Caco-2 (cell line): ENCODE measurements around the gene YWHAQ. TPM values are rescaled to one million over a fixed set of nuclear protein-coding genes. Genes with fewer than 3 reads are reported as not detected.

Experiments
- BruUV-seq: library from RNA; stranded (reverse); fragments of 400-500 nt; replicated peaks from 2 replicates; lab custom pipeline; 2021; lab: Mats Ljungman, UMichigan
- CTCF ChIA-PET: fragments of 300-600 bp; sonication (Branson Sonifier 250); formaldehyde crosslinking; loops from one replicate; lab custom pipeline; 2022; ENCODE audit warnings: antibody characterized with exemption; lab: Charles Lee
- POLR2A ChIA-PET: fragments of 300-600 bp; sonication (Branson Sonifier 250); formaldehyde crosslinking; loops from one replicate; lab custom pipeline; 2022; ENCODE audit warnings: antibody characterized with exemption; lab: Charles Lee
- DNase-seq, 2 experiments: peaks; one replicate each; pipeline versions ENCODE4 v3.0.0 to v3.0.0-alpha.2; 2020 to 2022
- H3K27me3 ChIP-seq: replicated peaks from 2 replicates; pipeline ENCODE4 v1.6.0; 2011; ENCODE audit warnings: low read length; ENCODE audit not compliant: control insufficient read depth, insufficient read depth
- H3K36me3 ChIP-seq: 2 replicates; pipeline ENCODE4 v1.5.1; 2011; ENCODE audit warnings: low read length; ENCODE audit not compliant: control insufficient read depth, insufficient read depth
- H3K4me1 ChIP-seq: fragments of 250-450 bp; sonication (Bioruptor Pico); 2 replicates; pipeline ENCODE4 v1.5.1; 2020; ENCODE audit warnings: mild to moderate bottlenecking
- H3K4me3 ChIP-seq: 2 replicates; pipeline ENCODE4 v1.5.1; 2011; ENCODE audit warnings: low read depth, mild to moderate bottlenecking, control low read depth, low read length
- H3K9me3 ChIP-seq: fragments of 250-450 bp; sonication (Bioruptor Pico); 2 replicates; pipeline ENCODE4 v1.5.1; 2020; ENCODE audit warnings: mild to moderate bottlenecking, moderate library complexity
- H3K27ac Mint-ChIP-seq: one replicate; pipeline ENCODE4 v1.8.0; 2022; ENCODE audit warnings: mixed read lengths; ENCODE audit not compliant: unreplicated experiment
- H3K27me3 Mint-ChIP-seq: one replicate; pipeline ENCODE4 v1.8.0; 2022; ENCODE audit warnings: mixed read lengths; ENCODE audit not compliant: insufficient read depth, unreplicated experiment
- H3K36me3 Mint-ChIP-seq: one replicate; pipeline ENCODE4 v1.8.0; 2022; ENCODE audit warnings: mild to moderate bottlenecking, mixed read lengths; ENCODE audit not compliant: insufficient read depth, unreplicated experiment
- H3K4me1 Mint-ChIP-seq: one replicate; pipeline ENCODE4 v1.8.0; 2022; ENCODE audit warnings: low read depth, mixed read lengths; ENCODE audit not compliant: unreplicated experiment
- H3K4me3 Mint-ChIP-seq: one replicate; pipeline ENCODE4 v1.8.0; 2022; ENCODE audit warnings: mild to moderate bottlenecking, moderate library complexity, mixed read lengths; ENCODE audit not compliant: unreplicated experiment
- H3K9me3 Mint-ChIP-seq: one replicate; pipeline ENCODE4 v1.8.0; 2022; ENCODE audit warnings: mixed read lengths; ENCODE audit not compliant: unreplicated experiment
- CTCF ChIP-seq, 2 experiments: fragments of 200-600 bp in 1 of 2; IDR thresholded peaks; 1 replicate in 1 of 2; 2 replicates in 1 of 2; pipeline versions ENCODE4 v1.5.1 to v1.8.0; 2011 to 2022; ENCODE audit warnings: antibody characterized with exemption in 1 of 2, control low read depth in 1 of 2, inconsistent platforms in 1 of 2, low read depth in 1 of 2, low read length in 1 of 2, mild to moderate bottlenecking in 1 of 2, moderate library complexity in 1 of 2; ENCODE audit not compliant: insufficient read depth in 1 of 2, severe bottlenecking in 1 of 2, unreplicated experiment in 1 of 2
- intact Hi-C: fragments of 100-400 bp; cut with micrococcal nuclease; formaldehyde crosslinking; loops from one replicate; pipeline ENCODE4 v1.10.0; 2022; ENCODE audit not compliant: unreplicated experiment
- total RNA-seq: library from RNA; stranded (reverse); gene quantifications from 2 replicates; pipeline ENCODE4 v1.2.3, GENCODE V29; 2022

The YWHAQ gene
- total RNA-seq, 1 experiment from 2014 or later: 344 TPM

GRCh38 chr2:9644603-9645002 lies 13.8 kb upstream of the YWHAQ start:
- Mint-ChIP-seq H3K9me3 (no peaks in the 10 kb centered on the region), H3K27ac (peak overlapping the region; percentile 83), H3K36me3 (no peaks in the 10 kb centered on the region), H3K4me3 (peak overlapping the region; percentile 59), H3K27me3 (no peaks in the 10 kb centered on the region), H3K4me1 (peaks cover 38% of the 10 kb centered on the region)
- ChIA-PET CTCF (no interaction called here), POLR2A (interaction anchor here (2.6 kb wide), 1 partner anchor 14 kb away, joined by 7 read pairs; the partner anchor contains the start of gene YWHAQ)
- Histone ChIP-seq H3K4me1 (peaks cover 25% of the 10 kb centered on the region), H3K27me3 (no peaks in the 10 kb centered on the region), H3K4me3 (no peak overlapping the region), H3K9me3 (no peaks in the 10 kb centered on the region), H3K36me3 (no peaks in the 10 kb centered on the region)
- BruUV-seq: no TSS peak
- DNase-seq: peak; percentile 71 to 79
- no peak for TF ChIP-seq CTCF (IDR thresholded peaks at IDR 0.05; ENCODE audit: insufficient read depth in 1 of 2, low read depth in 1 of 2, low read length in 1 of 2, severe bottlenecking in 1 of 2, unreplicated experiment in 1 of 2)
- intact Hi-C loops: loop anchor here (1.0 to 2.0 kb wide), 2 partner anchors 12 to 52 kb away; no protein-coding TSS in a partner anchor

- no peak overlapping the region for H3K4me3 ChIP-seq
- intact Hi-C loops: loop anchor here (1.0 to 2.0 kb wide), 2 partner anchors 12 to 53 kb away; no protein-coding TSS in a partner anchor
- H3K4me3 Mint-ChIP-seq: no peak overlapping the region
- H3K9me3 Mint-ChIP-seq: no peaks in the 10 kb centered on the region
- ChIA-PET POLR2A (interaction anchor here (2.6 kb wide), 1 partner anchor 13 kb away, joined by 7 read pairs; the partner anchor contains the start of gene YWHAQ), CTCF (interaction anchor here (0.8 kb wide), 1 partner anchor 384 kb away, joined by 6 read pairs; no protein-coding TSS in a partner anchor)
- H3K27me3 Mint-ChIP-seq: no peaks in the 10 kb centered on the region
- H3K27ac Mint-ChIP-seq: peak overlapping the region; percentile 83
- no peaks in the 10 kb centered on the region for H3K9me3 ChIP-seq
- peaks cover 38% of the 10 kb centered on the region for H3K4me1 Mint-ChIP-seq
- no peaks in the 10 kb centered on the region for H3K36me3 Mint-ChIP-seq
- no peak for TF ChIP-seq CTCF (IDR thresholded peaks at IDR 0.05; ENCODE audit: insufficient read depth in 1 of 2, low read depth in 1 of 2, low read length in 1 of 2, severe bottlenecking in 1 of 2, unreplicated experiment in 1 of 2)
- H3K36me3 ChIP-seq: no peaks in the 10 kb centered on the region
- no TSS peak for BruUV-seq
- H3K27me3 ChIP-seq: no peaks in the 10 kb centered on the region
- peaks cover 25% of the 10 kb centered on the region for H3K4me1 ChIP-seq
- DNase-seq: no peak
Observed at GRCh38 chr2:9644021-9644420, 13.2 kb upstream of the YWHAQ start.

- intact Hi-C loops: no loop called here
- no peaks in the 10 kb centered on the region for H3K36me3 ChIP-seq
- H3K4me1 ChIP-seq: peaks cover 25% of the 10 kb centered on the region
- Mint-ChIP-seq H3K4me1 (peaks cover 44% of the 10 kb centered on the region), H3K4me3 (no peak overlapping the region), H3K27ac (no peak overlapping the region), H3K9me3 (no peaks in the 10 kb centered on the region), H3K36me3 (no peaks in the 10 kb centered on the region), H3K27me3 (no peaks in the 10 kb centered on the region)
- no peaks in the 10 kb centered on the region for H3K9me3 ChIP-seq
- H3K27me3 ChIP-seq: no peaks in the 10 kb centered on the region
- no peak overlapping the region for H3K4me3 ChIP-seq
- BruUV-seq: no TSS peak
- POLR2A ChIA-PET: no interaction called here
- no peak for TF ChIP-seq CTCF (IDR thresholded peaks at IDR 0.05; ENCODE audit: insufficient read depth in 1 of 2, low read depth in 1 of 2, low read length in 1 of 2, severe bottlenecking in 1 of 2, unreplicated experiment in 1 of 2)
- no peak for DNase-seq
- CTCF ChIA-PET: no interaction called here
Observed at GRCh38 chr2:9641641-9642040, 10.8 kb upstream of the YWHAQ start.
